ENCODE results near the gene IFIT2.

IFIT2 gene

GRCh38 chr10:89304026-89304425, 2.2 kb downstream of the IFIT2 start:
- no peak for TF ChIP-seq CTCF (conservative IDR thresholded peaks at IDR 0.05)
- H3K27ac ChIP-seq = no peak overlapping the region

GRCh38 chr10:89304446-89304845, 2.6 kb downstream of the IFIT2 start:
- TF ChIP-seq CTCF (conservative IDR thresholded peaks at IDR 0.05) = no peak
- no peak overlapping the region for H3K27ac ChIP-seq

- no peak overlapping the region for H3K27ac ChIP-seq
- TF ChIP-seq CTCF (conservative IDR thresholded peaks at IDR 0.05) = no peak
These were observed 3.1 kb downstream of the IFIT2 start for GRCh38 chr10:89304925-89305324.

- no peak for TF ChIP-seq CTCF (conservative IDR thresholded peaks at IDR 0.05)
- no peak overlapping the region for H3K27ac ChIP-seq
These were observed 4.1 kb downstream of the IFIT2 start for GRCh38 chr10:89305766-89306433.

GRCh38 chr10:89306434-89307268, 4.8 kb downstream of the IFIT2 start:
- no peak overlapping the region for H3K27ac ChIP-seq

GRCh38 chr10:89307269-89307577, 5.4 kb downstream of the IFIT2 start:
- TF ChIP-seq CTCF (conservative IDR thresholded peaks at IDR 0.05) = no peak
- no peak overlapping the region for H3K27ac ChIP-seq

More at GRCh38 chr10:89306434-89307268, 4.8 kb downstream of the IFIT2 start:
- TF ChIP-seq CTCF (conservative IDR thresholded peaks at IDR 0.05) = no peak

- no peak for TF ChIP-seq CTCF (conservative IDR thresholded peaks at IDR 0.05)
- no peak overlapping the region for H3K27ac ChIP-seq
These were observed 6.4 kb downstream of the IFIT2 start for GRCh38 chr10:89308266-89308665.

Data from VCaP (cell line).